GM10248 (cell line): ENCODE results near the gene OLIG1.

ENCODE experiments used
- CTCF ChIA-PET: fragments of 300-600 bp; sonication (Branson Sonifier 250); formaldehyde crosslinking; extraction: SDS; loops from one replicate; lab custom pipeline; 2021; ENCODE audit warnings: antibody characterized with exemption; lab: Yijun Ruan, JAX
- POLR2A ChIA-PET: fragments of 350-650 bp; sonication (Branson Sonifier 250); formaldehyde crosslinking; extraction: SDS; loops from one replicate; lab custom pipeline; 2020; ENCODE audit warnings: antibody characterized with exemption; lab: Yijun Ruan, JAX
- DNase-seq: peaks from one replicate; pipeline ENCODE4 v3.0.0; 2012; ENCODE audit errors: extremely low spot score
- CTCF ChIP-seq: IDR thresholded peaks from 2 replicates; pipeline ENCODE4 v1.5.1; 2012; ENCODE audit warnings: mild to moderate bottlenecking, low read depth; ENCODE audit errors: extremely low read depth, missing control alignments, control extremely low read depth

The OLIG1 gene

GRCh38 chr21:33030633-33031032 is 39.3 kb upstream of the OLIG1 start:
- no peak for DNase-seq
- CTCF ChIA-PET = interaction anchor here (0.9 kb wide), 1 partner anchor 36 kb away, joined by 3 read pairs; no protein-coding TSS in a partner anchor
- no peak for TF ChIP-seq CTCF
- POLR2A ChIA-PET = no interaction called here

DNA sequence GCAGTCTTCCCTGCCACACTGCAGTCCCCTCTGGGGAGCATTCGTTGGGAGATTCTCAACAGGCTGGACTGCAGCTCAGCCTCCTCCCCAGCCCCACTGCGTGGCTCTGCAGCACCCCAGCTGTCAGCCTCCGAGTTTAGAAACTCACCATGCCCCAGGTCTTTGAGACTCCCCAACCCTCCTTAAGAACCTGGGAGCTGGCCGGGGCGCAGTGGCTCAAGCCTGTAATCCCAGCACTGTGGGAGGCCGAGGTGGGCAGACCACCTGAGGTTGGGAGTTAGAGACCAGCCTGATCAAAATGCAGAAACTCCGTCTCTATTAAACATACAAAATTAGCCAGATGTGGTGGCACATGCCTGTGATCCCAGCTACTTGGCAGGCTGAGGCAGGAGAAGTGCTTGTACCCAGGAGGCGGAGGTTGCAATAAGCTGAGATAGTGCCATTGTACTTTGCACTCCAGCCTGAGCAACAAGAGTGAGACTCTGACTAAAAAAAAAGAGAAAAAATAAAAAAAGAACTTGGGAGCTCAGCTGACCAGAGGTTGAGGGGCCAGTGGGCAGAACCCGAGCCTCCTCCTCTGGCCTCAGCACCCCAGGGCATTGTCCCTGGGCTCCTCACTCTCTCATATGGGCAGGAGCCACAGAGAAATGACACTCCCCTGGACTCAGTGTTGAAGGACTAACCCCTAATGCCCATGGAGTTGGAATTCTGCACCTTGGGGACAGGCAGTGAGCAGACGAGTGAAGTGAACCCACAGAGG is 38.6 kb upstream of the OLIG1 start:
- TF ChIP-seq CTCF = no peak
- ChIA-PET POLR2A (no interaction called here), CTCF (interaction anchor here (0.9 kb wide), 1 partner anchor 37 kb away, joined by 3 read pairs; no protein-coding TSS in a partner anchor)
- no peak for DNase-seq

- no peak for TF ChIP-seq CTCF
- POLR2A ChIA-PET = no interaction called here
- CTCF ChIA-PET = no interaction called here
- no peak for DNase-seq
These were observed 37.4 kb upstream of the OLIG1 start for GRCh38 chr21:33032434-33033047.

DNA sequence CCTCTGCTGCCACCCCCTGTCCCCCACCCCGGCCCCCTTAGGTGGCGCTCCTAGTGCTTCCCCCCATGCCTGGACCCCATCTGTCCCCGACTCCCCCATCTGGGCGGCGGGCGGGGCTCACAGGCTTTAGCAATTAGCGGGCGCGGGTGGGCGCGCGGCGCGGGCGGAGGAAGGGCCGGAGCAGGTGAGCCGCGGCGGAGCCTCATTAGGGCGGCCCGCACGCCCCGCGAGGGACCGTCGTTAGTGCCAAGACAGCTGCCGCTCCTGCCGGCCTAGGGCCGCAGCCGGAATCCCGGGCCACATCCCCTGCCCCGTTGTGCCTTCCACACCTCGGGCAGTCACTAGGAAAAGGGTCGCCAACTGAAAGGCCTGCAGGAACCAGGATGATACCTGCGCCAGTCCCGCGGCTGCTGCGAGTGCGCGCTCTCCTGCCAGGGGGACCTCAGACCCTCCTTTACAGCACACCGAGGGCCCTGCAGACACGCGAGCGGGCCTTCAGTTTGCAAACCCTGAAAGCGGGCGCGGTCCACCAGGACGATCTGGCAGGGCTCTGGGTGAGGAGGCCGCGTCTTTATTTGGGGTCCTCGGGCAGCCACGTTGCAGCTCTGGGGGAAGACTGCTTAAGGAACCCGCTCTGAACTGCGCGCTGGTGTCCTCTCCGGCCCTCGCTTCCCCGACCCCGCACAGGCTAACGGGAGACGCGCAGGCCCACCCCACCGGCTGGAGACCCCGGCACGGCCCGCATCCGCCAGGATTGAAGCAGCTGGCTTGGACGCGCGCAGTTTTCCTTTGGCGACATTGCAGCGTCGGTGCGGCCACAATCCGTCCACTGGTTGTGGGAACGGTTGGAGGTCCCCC is 36.6 kb upstream of the OLIG1 start:
- CTCF ChIA-PET = no interaction called here

DNA sequence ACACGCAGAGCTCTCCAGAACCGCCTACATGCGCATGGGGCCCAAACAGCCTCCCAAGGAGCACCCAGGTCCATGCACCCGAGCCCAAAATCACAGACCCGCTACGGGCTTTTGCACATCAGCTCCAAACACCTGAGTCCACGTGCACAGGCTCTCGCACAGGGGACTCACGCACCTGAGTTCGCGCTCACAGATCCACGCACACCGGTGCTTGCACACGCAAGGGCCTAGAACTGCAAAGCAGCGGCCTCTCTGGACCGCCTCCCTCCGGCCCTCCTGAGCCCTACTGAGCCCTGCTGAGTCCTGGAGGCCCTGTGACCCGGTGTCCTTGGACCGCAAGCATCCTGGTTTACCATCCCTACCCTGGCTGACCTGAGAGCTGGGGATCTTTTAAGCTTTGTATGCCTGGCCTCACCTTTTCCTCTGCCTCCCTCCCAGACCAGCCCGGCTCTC is 36.0 kb upstream of the OLIG1 start:
- CTCF ChIA-PET = no interaction called here
- TF ChIP-seq CTCF = no peak
- no peak for DNase-seq
- POLR2A ChIA-PET = no interaction called here

More for the DNA sequence above, 36.6 kb upstream of the OLIG1 start:
- no peak for DNase-seq
- no peak for TF ChIP-seq CTCF
- POLR2A ChIA-PET = no interaction called here

DNA sequence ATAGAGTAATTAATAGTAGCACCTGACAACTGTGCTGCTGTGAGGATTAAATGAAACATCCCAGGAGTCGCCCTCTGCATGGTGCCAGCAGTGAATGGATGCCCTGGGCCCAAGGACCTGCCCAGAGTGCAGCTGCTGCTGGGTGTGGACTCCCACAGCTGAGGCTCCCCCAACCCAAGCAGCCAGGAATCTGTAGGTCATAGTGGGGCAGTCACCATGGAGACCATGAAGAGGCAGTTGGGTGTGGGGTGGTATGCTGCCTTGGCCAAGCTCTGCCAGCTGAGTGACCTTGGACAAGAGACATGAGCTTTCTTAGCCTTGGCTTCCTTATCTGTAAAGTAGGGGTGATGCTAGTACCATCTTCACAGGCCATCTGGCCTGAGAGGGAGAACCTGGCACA is 34.8 kb upstream of the OLIG1 start:
- no peak for TF ChIP-seq CTCF
- POLR2A ChIA-PET = no interaction called here
- DNase-seq = no peak
- CTCF ChIA-PET = no interaction called here
